Ishikawa (cell line): Measurements from ENCODE around the gene AOC3.

Experiments used
- CEBPB ChIP-seq: IDR thresholded peaks from 2 replicates; pipeline ENCODE4 v1.6.1; 2012
- EP300 ChIP-seq: IDR thresholded peaks from 2 replicates; pipeline ENCODE4 v1.6.1; 2012; ENCODE audit warnings: borderline replicate concordance
- FOXM1 ChIP-seq: IDR thresholded peaks from 2 replicates; pipeline ENCODE4 v1.6.1; 2012; ENCODE audit warnings: low read depth, borderline replicate concordance
- RAD21 ChIP-seq: IDR thresholded peaks from 2 replicates; pipeline ENCODE4 v1.6.1; 2012; ENCODE audit warnings: low read depth
- REST ChIP-seq: IDR thresholded peaks from 2 replicates; pipeline ENCODE4 v1.6.1; 2012; ENCODE audit warnings: low read depth, mild to moderate bottlenecking
- TAF1 ChIP-seq: IDR thresholded peaks from 2 replicates; pipeline ENCODE4 v1.6.1; 2012; ENCODE audit warnings: low read depth, mild to moderate bottlenecking
- TCF12 ChIP-seq: IDR thresholded peaks from 2 replicates; pipeline ENCODE4 v1.6.1; 2012; ENCODE audit warnings: low read depth
- TEAD4 ChIP-seq: IDR thresholded peaks from 2 replicates; pipeline ENCODE4 v1.6.1; 2012
- ZBTB7A ChIP-seq: IDR thresholded peaks from 2 replicates; pipeline ENCODE4 v1.6.1; 2012; ENCODE audit warnings: low read depth

- TF ChIP-seq RAD21 (no peak), TAF1 (no peak), CEBPB (no peak), EP300 (no peak), REST (no peak), ZBTB7A (no peak), TEAD4 (no peak), FOXM1 (no peak), TCF12 (no peak)
Observed at GRCh38 chr17:42880776-42881310, 29.8 kb downstream of the AOC3 start.
